Stromal cell of bone marrow (primary cell): ENCODE measurements around the gene KCNJ9.
A peak's percentile ranks its signal among the peaks of the same experiment; 100 is the strongest.
"Not testable (repeated sequence)": the region's sequence is repeated elsewhere in the genome, so short reads cannot be mapped to it uniquely, and the experiment has no call there.

Experiments
- DNase-seq: peaks from one replicate; pipeline ENCODE4 v3.0.0-alpha.2; 2012; ENCODE audit warnings: low read depth

Gene KCNJ9

DNA sequence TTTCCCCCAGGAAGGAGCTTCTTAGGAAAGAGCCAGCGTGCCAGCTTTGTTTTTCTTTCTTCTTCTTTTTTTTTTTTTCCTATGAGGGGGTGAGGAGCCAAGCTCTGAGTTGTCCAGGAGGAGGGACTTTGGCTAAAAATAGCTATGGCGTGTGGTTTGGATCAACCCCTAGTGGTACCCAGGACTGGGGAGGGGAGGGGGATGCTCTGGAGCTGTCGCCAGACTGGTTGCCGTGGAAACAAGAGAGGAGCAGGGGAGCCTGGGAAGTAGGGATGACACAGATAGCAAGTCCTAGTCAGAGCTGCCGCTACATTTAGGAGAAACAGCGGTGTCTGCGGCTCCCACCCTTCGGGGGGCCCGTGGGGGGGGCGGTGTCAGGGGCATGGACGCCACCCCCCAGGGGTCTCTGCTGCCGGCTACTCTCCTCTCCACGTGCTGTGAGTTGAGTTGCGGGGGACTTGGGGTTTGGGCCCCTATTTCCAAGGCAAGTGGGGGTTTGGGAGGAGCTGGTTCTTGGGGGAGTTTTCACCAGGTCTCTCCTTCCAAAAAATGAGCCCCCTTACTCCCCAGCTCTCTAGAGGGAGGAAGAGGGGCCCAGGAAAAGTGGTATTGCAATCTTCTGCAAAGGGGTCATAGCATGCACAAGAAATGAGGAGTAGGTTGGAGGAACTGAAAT, at the start of gene KCNJ9:
KCNJ9 (plus strand) TSS at position 278 of the 676 bp plus-strand sequence. CDS start 2,493 bp downstream, outside the sequence.
- DNase-seq, result peak; percentile 55

DNA sequence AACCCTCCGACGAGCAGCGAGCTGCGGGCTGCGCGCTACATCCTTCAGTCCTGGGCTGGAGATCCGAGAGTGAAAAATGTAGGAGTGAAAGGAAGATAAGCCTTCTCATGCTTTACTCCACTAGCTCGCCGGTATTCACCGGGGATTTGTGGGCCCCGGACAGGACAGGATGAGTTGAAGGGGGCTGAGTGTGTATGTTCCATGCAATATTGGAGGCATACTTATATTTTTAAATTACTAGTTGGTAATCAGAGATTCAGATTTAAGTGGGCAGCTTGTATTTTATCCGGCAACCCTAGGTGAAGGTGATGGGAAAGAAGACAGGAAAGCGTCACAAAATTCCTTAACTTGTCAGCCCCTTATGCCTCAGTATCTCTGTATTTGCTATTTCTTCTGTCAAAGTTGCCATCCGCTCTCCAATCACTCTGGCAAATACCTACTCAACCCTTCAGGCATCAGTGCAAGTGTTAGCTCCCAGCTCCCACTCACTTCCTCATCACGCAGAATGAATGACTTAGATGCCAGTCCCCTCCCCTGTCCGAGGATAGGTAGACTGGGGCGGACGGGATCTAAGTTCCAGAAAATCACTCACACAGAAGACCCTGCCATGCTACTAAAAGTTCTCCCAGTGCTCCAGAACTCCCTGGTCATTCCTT, 49.0 kb upstream of the KCNJ9 start:
- no peak for DNase-seq

DNA sequence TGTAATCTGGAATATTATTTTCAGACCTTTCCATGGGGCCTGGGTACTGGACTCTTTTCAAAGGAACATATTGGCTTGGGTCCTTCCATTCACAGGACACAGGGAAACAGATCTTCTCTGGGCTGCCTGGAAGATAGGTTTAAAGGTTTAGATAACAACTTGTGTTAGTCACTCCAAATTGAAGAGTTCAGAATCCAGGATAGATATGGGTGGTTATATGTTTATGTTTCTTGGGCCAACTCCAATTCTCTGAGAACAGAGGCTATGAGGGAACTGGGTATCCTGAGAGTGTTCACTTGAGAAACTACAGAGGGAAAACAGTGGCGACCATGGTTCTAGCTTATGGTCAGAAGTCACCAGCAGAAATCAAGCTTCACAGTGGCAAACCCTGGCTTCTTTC, 40.9 kb upstream of the KCNJ9 start:
- no peak for DNase-seq

DNA sequence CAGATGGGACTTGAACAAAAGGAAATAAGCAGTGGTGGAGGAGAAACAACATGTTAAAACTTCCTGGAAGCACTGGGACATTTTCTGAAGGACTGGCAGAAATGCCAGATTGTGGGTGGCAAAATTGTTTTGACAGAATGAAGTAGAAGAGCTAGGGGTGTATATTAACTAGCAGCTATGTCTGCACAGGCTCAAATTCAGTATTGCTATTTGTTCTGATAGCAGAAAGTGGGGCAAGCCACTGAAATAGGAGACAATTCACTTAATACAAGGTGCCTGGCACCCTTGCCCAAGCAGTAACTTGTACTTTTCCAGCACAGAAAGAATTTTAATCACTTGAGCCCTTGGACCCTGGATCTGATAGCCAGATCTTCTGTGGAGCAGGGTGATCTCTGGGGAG, 37.8 kb upstream of the KCNJ9 start:
- DNase-seq, result no peak

DNA sequence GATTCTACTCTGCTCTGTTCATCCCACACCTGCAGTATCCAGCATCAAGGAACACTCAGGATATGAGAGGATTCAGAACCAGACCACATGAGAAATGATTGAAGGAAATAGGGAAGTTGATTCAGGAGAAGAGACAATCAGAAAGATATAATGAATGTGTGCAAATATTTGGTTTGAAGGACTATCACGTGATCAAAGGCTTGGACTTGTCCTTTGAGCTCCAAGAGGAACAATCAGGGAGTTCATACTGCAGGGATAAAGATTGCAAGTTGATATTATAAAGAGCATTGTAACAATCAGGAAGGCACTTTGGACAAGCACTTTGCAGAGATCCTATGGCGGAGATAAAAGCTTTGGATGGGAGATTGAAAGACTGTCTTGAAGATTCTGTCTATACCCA, 35.7 kb upstream of the KCNJ9 start:
- no peak for DNase-seq

DNA sequence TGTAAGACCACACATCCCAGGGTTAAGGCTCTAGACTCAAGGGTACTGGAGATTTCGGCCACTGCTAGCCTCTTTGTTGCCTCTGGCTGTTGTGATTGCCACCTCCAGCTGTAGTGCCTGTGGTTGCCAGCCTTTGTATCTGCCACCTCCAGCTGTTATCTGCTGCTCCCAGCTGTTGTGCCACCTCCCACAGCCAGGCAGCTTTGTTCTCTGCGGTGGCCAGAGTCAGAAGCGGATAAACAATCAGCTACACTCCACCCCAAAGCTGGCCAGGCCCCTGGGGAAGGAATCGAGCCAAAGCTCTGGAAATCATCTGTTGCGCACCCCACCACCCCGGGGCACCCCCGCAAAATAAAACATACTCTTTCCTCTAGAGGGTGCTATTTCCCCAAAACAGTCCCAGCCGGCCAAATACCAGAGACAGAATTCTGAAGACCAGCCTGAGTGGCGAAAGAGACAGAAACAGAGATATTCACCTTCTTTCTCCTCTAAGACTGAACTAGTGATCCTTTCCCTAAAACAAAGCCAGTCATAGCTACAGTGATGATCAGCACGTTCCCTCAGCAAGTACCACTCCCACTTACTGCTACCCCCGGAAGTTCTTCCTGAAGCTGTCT, 34.7 kb upstream of the KCNJ9 start:
- peak; percentile 27 for DNase-seq

DNA sequence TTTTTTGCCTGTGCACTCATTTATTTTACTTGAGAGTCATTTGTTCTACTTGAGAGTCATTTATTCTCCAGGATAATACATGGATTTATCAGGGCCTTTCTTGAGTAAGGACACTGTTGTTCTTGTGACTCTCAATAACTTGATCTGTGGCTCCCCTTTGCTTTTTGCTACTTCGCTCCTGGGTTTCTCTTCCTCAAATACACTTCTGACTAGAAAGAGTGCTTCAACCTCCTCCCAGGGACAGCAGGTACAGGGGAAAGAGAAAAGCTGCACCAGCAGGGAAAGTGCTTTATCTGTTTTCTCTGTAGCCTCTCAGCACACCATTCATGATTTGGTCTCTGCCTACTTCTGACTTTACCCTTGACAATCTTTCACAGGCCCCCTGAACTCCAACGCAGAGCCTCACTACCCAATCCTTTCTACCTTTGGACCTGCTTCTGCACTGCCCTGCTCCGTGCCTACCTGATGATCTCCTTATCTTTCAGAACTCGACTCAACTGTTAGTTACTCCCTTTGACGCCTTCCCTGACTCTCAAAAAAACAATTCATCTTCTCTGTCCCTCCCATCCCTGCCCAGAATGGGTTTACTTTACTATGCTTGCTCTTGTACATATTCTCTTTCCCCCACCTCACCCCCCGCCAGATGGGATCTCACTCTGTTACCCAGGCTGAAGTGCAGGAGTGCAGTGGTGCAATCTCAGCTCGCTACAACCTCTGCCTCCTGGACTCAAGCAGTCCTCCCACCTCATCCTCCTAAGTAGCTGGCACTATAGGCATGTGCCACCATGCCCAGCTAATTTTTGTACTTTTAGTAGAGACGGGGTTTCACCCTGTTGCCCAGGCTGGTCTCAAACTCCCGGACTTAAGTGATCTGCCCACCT, 34.0 kb upstream of the KCNJ9 start:
- no peak for DNase-seq

DNA sequence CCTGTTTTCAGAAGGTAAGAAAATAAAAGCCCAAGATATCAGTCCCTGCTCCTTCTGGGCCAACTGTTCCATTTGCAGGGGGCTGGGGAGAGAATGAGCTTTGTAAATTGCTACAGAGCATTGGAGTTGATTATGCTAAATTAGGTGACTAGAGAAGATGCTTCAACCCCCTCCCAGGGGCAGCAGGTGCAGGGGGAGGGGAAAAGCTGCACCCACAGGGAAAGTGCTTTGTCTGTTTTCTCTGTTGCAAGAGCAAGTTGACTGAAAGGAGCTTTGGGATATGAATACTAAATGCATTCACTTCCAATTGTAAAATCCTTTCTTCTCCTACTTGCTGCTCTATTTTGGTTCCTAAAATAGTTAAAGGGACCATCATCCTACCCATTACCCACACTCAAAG, 33.0 kb upstream of the KCNJ9 start:
- DNase-seq, result no peak

DNA sequence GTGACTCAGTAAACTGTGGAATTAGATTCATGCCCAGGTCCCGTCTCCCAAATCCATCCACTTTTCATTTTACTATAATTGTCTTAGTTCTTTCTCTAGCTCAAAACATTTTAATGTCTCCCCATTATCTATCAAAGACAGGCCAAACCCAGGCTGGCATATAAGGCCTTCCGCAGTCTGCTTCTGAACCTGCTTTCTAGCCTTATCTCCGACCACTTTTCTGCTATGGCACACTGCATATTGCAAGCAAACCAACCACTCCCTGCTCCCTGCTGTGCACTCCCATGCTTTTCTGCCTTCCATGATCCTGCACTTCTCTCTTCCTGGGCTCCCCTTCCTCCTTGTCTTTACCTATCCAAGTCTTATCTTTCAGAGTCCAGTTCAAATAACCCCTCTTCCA, 32.2 kb upstream of the KCNJ9 start:
- no peak for DNase-seq

DNA sequence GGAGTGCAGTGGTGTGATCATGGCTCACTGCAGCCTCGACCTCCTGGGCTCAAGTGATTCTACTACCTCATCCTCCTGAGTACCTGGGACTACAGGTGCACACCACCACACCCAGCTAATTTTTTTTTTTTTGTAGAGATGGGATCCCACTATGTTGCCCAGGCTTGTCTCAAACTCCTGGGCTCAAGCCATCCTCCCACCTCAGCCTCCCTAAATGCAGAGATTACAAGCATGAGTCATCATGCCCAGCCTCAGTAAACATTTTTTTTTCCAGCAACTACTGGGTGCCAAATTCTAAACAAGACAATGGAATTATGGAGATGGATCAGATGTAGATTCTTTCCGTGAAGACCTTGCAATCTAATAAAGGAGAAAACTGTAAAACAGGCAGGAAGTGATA, 31.2 kb upstream of the KCNJ9 start:
- not testable (repeated sequence) for DNase-seq

DNA sequence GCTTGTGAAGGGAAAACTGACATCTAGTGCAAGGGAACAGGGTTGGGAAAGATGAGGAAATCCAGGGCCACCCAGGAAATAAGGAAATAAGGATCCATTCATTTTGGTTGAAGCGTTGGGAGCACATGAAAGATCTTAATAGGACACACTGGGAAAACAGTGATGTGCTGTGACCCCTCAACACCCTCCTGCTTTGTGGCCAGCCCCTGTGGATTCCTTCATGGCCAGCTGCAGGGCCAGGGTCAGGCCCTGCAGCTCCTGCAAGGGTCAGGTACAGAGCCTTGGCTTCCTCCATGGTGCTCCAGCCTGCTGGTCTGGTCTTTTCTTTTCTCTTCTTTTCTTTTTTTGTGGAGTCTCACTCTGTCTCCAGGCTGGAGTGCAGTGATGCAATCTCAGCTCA, 30.7 kb upstream of the KCNJ9 start:
- no peak for DNase-seq

DNA sequence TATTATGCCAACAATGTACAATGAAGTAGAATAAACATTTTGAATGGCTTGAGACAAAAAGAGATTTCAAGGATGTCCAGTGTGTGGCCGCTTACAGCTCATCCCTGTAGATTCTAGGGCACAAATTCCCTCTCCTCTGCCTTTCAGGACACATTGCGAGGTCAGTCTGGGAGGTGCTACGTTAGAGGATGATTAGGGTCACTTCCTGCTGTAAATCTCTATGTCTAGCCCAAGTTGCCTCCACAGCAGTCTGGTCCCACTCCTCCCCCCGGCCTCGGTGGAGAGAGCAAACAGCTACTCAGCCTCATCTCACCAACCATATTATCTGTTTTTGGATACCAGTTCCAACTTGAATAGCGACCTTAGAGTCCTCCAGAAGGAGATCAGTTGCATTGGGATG, 28.4 kb upstream of the KCNJ9 start:
- no peak for DNase-seq

DNA sequence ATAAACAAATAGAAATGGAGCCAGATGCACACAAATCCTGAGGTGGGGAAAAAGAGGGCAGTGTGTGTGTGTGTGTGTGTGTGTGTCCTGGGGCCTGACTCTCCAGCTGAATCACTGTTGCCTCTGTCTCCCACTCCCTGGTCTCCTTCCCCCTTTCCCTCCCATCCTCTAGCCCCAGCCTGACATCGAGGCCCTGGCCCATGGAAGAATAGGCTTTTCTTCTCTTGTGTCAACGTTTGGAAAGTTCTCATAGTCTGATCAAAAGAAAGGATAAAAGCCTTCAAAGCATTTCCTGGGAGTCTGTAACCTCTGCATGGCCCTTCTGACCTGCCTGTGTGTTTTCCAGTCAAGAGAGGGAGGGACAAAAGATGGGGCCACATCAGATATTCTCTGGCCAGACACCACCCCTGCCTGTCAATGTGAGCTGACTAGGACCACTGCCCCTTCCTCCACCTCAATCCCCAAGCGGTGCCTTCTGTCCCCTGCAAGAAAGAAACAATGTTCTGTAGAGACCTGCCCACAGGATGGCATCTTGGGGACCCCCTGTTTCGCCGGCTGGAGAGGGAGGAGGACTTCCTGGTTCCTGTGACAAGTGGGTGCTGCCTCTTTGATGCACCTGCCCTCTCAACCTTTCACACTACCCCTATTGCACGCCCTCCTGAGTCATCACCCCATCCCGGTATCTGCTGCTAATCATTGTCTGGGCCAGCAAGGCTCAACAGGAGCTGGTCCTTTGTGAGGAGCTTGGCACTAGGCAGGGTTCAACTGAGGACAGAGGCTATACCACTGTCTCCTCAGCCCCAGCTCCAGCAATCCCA, 27.6 kb upstream of the KCNJ9 start:
- DNase-seq, result no peak

DNA sequence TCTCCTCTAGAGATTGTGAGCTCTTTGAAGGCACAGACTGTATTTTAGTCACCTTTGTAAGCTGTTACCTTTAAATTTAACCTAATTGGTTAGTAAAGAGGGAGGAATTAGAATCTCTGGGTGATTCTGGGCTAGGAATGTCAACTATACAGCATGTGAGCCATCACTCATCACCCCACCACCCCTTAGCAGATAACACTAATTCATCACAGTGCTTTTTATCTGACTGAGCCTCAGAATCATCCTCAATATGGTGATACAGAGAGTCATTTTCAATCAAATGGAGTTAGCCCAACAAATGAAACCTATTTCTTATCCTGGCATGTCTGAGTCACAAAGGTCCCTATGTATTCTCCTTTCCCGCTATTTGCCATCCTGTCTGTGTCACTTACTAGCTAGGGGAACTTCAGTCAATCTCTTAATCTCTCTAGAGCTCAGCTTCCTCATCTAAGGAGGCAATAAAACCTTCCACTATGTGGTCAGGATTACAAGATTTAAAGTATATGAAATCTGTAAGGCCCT, 24.6 kb upstream of the KCNJ9 start:
- DNase-seq, result no peak

DNA sequence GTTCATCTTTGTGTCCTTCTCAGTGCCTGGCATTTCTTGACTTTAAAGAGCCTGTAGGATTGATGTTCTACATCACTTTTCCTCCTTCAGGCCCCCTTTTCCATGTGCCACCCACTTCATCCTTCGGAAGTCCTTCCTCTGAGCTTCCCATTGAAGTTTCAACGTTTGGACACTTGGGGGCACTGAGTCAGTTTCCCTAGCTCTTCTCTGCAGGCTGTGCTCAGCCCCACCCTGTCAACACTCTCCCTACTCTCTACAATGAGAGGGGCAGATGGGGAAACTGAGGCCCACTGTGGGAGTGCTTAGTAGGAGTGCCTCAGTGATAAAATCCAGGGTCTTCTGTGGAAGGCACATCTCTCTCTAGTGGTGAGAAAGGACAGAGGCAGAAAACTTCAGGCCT, 23.3 kb upstream of the KCNJ9 start:
- no peak for DNase-seq

DNA sequence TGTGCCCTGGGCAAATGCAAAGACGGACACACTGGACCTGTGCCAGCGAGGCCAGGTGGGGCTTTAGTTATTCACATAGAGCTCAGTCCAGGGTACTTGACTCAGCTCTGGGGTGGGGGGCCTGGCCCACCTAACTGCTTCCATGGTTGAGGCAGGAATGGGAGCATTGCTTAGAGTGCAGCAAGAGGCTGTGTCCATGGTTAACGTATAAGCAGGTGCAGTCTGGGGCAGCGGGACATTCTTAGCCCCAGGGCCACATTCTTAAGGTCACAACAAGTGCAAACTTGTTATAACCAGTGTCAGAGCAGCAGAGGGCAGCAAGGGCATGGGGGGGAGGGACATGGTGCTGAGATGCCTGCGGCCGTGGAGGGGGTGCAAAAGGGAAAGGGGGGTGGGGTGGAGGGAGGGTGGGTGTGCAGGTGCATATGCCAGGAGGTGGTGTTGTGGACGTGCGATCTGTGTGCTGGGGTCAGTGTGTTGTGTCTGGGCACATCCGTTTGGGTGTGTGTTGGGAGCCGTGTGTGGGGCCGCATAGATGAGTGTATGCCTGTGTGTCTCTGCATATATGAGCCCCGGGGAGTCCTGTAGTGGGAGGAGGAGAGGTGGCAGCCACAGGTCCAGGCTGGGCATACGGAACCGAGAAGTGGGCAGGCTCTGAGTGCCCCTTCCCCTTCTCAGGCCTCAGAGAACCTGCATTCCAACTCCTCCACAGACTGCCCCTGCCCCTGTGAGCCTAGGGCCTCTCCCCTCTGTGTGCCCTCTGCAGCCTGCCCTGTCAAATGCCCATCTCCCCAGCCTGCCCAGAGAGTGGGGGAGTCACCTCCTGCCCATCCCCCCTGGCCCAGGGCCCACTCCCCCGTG, 19.7 kb upstream of the KCNJ9 start:
- DNase-seq, result no peak

DNA sequence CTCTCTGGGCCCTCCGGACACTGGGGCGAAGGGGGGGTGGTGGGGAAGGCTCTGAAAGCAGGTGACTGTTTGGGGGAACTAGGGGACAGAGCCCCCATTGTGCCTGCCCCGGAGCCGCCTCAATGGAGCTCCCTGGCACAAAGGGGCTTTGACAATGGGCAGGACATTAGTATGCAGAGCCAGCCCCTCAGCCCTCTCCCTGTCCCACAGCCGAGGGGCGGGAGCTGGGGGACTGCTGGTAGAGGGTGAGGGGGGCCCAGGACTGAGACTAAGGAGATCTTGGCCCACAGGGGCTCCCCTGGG, 19.2 kb upstream of the KCNJ9 start:
- DNase-seq, result no peak

DNA sequence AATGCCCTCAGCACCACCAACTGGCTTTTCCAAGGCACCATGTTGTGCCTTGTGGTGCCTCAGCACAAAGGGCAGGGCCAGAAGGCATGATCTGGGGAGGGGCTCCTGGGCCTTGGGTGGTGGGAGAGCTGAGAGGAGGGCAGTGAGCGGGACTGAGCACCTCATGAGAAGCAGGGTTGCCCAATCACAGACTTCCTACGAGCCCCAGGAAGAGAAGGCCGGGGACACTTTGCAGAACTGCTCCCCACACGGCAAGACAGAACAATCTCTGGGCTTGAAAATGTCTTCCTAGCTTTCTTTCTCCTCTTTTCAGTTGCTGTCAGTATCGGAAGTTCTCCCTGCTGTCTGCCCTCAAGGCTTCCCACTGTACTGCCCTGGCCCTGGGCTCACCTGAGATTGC, 18.2 kb upstream of the KCNJ9 start:
- DNase-seq, result no peak

DNA sequence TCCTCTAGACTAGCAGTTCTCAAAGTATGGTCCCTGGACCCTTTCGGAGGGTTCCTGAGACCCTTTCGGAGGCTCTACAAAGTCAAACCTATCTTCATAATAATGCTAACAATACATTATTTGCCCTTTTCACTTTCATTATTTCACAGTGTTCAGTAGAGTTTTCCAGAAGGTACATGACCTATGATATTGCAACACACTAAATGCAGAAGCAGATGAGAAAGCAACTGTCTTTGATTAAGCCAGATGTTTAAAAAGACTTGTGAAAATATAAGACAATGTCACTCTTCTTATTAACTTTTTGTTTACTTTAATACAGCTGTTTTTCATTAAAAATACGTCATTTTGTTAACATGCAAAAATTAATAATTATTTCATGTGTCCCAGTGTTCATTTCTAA, 17.2 kb upstream of the KCNJ9 start:
- DNase-seq, result no peak

DNA sequence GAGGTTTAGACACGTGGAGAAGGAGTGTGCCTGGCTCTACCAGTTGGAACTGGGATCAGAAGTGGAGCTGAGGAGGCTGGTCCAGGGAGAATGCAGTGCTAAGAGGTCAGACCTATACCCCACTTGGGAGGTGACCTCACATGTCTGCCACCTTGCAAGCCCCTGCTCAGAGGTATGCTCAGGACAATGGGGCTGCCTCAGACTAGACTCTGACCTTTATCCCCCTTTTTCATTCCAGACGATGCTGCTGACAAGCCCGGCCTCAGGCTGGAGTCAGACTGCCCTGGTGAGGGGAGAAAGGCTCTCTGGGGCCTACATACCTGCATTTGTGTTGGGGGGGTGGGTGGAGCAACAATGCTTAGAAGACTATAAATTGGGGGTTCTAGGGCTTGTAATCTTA, 16.6 kb upstream of the KCNJ9 start:
- DNase-seq, result no peak
